GM23338 (cell line): Measurements from ENCODE around the gene CYSTM1. TPM values are rescaled to one million over a fixed set of nuclear protein-coding genes. Genes with fewer than 3 reads are reported as not detected.
A peak's percentile ranks its signal among the peaks of the same experiment; 100 is the strongest.

Experiments
- ATAC-seq: fragments of 200-7000 bp; cut with Tn5 transposase; 3 replicates; pipeline ENCODE4 v1.9.1; 2020
- DNase-seq: peaks from one replicate; pipeline ENCODE4 v3.0.0-alpha.2; 2015; ENCODE audit warnings: low spot score
- H2AFZ ChIP-seq: fragments of 200-600 bp; sonication (generic); 2 replicates; pipeline ENCODE4 v1.8.0; 2016; ENCODE audit warnings: antibody characterized with exemption, mild to moderate bottlenecking, moderate library complexity
- H3F3A ChIP-seq: fragments of 200-600 bp; sonication (generic); replicated peaks from 2 replicates; pipeline ENCODE4 v1.8.0; 2017; ENCODE audit warnings: antibody characterized with exemption, mixed run types, low read depth
- H3K27ac ChIP-seq: fragments of 200-600 bp; sonication (generic); 2 replicates; pipeline ENCODE4 v1.6.1; 2016; ENCODE audit warnings: low read depth
- H3K27me3 ChIP-seq: fragments of 200-600 bp; sonication (generic); 2 replicates; pipeline ENCODE4 v1.8.0; 2016; ENCODE audit warnings: mild to moderate bottlenecking, mixed run types, moderate library complexity; ENCODE audit not compliant: insufficient read depth
- H3K36me3 ChIP-seq: fragments of 200-600 bp; sonication (generic); 2 replicates; pipeline ENCODE4 v1.8.0; 2016; ENCODE audit warnings: mild to moderate bottlenecking; ENCODE audit not compliant: insufficient read depth
- H3K4me1 ChIP-seq: fragments of 200-600 bp; sonication (generic); 2 replicates; pipeline ENCODE4 v1.8.0; 2016; ENCODE audit warnings: mild to moderate bottlenecking, moderate library complexity; ENCODE audit not compliant: insufficient read depth
- H3K4me2 ChIP-seq: fragments of 200-600 bp; sonication (generic); 2 replicates; pipeline ENCODE4 v1.7.1; 2017; ENCODE audit warnings: mixed run types
- H3K4me3 ChIP-seq: fragments of 200-600 bp; sonication (generic); 2 replicates; pipeline ENCODE4 v1.6.1; 2016; ENCODE audit warnings: mixed run types
- H3K79me2 ChIP-seq: fragments of 200-600 bp; sonication (generic); replicated peaks from 2 replicates; pipeline ENCODE4 v1.8.0; 2017; ENCODE audit warnings: mild to moderate bottlenecking; ENCODE audit not compliant: insufficient read depth
- H3K9me2 ChIP-seq: fragments of 200-600 bp; sonication (generic); 2 replicates; pipeline ENCODE4 v1.8.0; 2017; ENCODE audit not compliant: insufficient read depth
- H4K20me1 ChIP-seq: fragments of 200-600 bp; sonication (generic); replicated peaks from 2 replicates; pipeline ENCODE4 v1.8.0; 2017; ENCODE audit warnings: mild to moderate bottlenecking; ENCODE audit not compliant: insufficient read depth
- H3K27ac Mint-ChIP-seq: 2 replicates; pipeline ENCODE4 v1.8.0; 2020; ENCODE audit warnings: inconsistent platforms, mild to moderate bottlenecking, moderate library complexity, mixed read lengths
- H3K27me3 Mint-ChIP-seq: 3 replicates; pipeline ENCODE4 v1.8.0; 2022; ENCODE audit warnings: low read depth, mild to moderate bottlenecking, moderate library complexity, mixed read lengths, inconsistent platforms; ENCODE audit not compliant: insufficient read depth, poor library complexity
- H3K36me3 Mint-ChIP-seq: 3 replicates; pipeline ENCODE4 v1.8.0; 2021; ENCODE audit warnings: low read depth, mild to moderate bottlenecking, inconsistent platforms, moderate library complexity, mixed read lengths
- H3K4me1 Mint-ChIP-seq: 3 replicates; pipeline ENCODE4 v1.8.0; 2020; ENCODE audit warnings: mild to moderate bottlenecking, inconsistent platforms, mixed read lengths
- H3K4me3 Mint-ChIP-seq: 3 replicates; pipeline ENCODE4 v1.8.0; 2021; ENCODE audit warnings: moderate library complexity, mild to moderate bottlenecking, inconsistent platforms, mixed read lengths
- H3K9me3 Mint-ChIP-seq: 3 replicates; pipeline ENCODE4 v1.8.0; 2020; ENCODE audit warnings: moderate library complexity, mild to moderate bottlenecking, inconsistent platforms, mixed read lengths
- EZH2 ChIP-seq: fragments of 200-600 bp; sonication (generic); IDR thresholded peaks from one replicate; pipeline ENCODE4 v1.8.0; 2017; ENCODE audit warnings: antibody characterized with exemption, mild to moderate bottlenecking, low read depth; ENCODE audit not compliant: unreplicated experiment
- EZH2phosphoT487 ChIP-seq: fragments of 200-600 bp; sonication (generic); IDR thresholded peaks from one replicate; pipeline ENCODE4 v1.8.1; 2018; ENCODE audit warnings: antibody characterized with exemption; ENCODE audit not compliant: unreplicated experiment
- JUNB ChIP-seq: IDR thresholded peaks from one replicate; pipeline ENCODE4 v1.6.1; 2016; ENCODE audit warnings: antibody characterized with exemption; ENCODE audit not compliant: unreplicated experiment
- NANOG ChIP-seq: IDR thresholded peaks from 2 replicates; pipeline ENCODE4 v1.6.1; 2016; ENCODE audit warnings: antibody characterized with exemption, borderline replicate concordance
- STAT1 ChIP-seq: IDR thresholded peaks from one replicate; pipeline ENCODE4 v1.6.1; 2016; ENCODE audit warnings: antibody characterized with exemption; ENCODE audit not compliant: unreplicated experiment
- ZNF331 ChIP-seq: fragments of 250-450 bp; sonication (Bioruptor Pico); IDR thresholded peaks from 2 replicates; pipeline ENCODE4 v1.5.0; 2020; ENCODE audit warnings: low read depth, mild to moderate bottlenecking, moderate library complexity
- polyA plus RNA-seq: library from polyadenylated mRNA; unstranded; fragments of >200 nt; fragmentation: Nextera tagmentation; extraction: Ambion mirVana; gene quantifications from 2 replicates; pipeline ENCODE4 v1.2.1, GENCODE V29; 2016
- total RNA-seq: library from RNA; depleted of rRNA; stranded (reverse); fragments of >200 nt; shearing (Covaris generic); gene quantifications from 2 replicates; pipeline ENCODE4 v1.2.3, GENCODE V29; 2014
- TF ChIP-seq, protein P1 (sequence below): fragments of 250-450 bp; sonication (Bioruptor Pico); IDR thresholded peaks from 2 replicates; pipeline ENCODE4 v1.5.0; 2020; ENCODE audit warnings: mild to moderate bottlenecking, moderate library complexity
- TF ChIP-seq, protein P2 (sequence below): IDR thresholded peaks from one replicate; pipeline ENCODE4 v1.6.1; 2018; ENCODE audit warnings: antibody characterized with exemption; ENCODE audit not compliant: unreplicated experiment

The CYSTM1 gene
- total and polyA plus RNA-seq, 2 experiments from 2014 or later = 14.4 to 46.0 TPM

DNA sequence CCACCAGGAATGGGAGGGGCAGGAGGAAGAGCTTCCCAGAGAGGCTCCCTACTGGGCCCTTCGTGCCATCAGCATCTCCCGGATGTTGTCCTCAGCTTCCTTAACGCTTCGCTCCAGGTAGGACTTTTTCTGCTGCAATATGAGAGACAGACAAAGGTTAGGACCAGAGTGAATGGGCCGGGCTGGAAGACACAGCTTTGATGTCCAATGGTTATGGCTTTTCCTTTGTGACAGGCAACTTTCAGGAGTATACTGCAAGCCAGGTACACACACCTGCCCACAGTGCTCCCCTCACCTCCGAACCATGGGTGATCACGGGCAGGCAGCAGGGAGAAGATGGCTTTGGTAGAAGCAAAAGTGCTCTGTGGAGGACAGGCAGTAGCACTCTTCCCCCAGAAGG lies 70.9 kb downstream of the CYSTM1 start (continued):
- TF ChIP-seq, protein P1, sequence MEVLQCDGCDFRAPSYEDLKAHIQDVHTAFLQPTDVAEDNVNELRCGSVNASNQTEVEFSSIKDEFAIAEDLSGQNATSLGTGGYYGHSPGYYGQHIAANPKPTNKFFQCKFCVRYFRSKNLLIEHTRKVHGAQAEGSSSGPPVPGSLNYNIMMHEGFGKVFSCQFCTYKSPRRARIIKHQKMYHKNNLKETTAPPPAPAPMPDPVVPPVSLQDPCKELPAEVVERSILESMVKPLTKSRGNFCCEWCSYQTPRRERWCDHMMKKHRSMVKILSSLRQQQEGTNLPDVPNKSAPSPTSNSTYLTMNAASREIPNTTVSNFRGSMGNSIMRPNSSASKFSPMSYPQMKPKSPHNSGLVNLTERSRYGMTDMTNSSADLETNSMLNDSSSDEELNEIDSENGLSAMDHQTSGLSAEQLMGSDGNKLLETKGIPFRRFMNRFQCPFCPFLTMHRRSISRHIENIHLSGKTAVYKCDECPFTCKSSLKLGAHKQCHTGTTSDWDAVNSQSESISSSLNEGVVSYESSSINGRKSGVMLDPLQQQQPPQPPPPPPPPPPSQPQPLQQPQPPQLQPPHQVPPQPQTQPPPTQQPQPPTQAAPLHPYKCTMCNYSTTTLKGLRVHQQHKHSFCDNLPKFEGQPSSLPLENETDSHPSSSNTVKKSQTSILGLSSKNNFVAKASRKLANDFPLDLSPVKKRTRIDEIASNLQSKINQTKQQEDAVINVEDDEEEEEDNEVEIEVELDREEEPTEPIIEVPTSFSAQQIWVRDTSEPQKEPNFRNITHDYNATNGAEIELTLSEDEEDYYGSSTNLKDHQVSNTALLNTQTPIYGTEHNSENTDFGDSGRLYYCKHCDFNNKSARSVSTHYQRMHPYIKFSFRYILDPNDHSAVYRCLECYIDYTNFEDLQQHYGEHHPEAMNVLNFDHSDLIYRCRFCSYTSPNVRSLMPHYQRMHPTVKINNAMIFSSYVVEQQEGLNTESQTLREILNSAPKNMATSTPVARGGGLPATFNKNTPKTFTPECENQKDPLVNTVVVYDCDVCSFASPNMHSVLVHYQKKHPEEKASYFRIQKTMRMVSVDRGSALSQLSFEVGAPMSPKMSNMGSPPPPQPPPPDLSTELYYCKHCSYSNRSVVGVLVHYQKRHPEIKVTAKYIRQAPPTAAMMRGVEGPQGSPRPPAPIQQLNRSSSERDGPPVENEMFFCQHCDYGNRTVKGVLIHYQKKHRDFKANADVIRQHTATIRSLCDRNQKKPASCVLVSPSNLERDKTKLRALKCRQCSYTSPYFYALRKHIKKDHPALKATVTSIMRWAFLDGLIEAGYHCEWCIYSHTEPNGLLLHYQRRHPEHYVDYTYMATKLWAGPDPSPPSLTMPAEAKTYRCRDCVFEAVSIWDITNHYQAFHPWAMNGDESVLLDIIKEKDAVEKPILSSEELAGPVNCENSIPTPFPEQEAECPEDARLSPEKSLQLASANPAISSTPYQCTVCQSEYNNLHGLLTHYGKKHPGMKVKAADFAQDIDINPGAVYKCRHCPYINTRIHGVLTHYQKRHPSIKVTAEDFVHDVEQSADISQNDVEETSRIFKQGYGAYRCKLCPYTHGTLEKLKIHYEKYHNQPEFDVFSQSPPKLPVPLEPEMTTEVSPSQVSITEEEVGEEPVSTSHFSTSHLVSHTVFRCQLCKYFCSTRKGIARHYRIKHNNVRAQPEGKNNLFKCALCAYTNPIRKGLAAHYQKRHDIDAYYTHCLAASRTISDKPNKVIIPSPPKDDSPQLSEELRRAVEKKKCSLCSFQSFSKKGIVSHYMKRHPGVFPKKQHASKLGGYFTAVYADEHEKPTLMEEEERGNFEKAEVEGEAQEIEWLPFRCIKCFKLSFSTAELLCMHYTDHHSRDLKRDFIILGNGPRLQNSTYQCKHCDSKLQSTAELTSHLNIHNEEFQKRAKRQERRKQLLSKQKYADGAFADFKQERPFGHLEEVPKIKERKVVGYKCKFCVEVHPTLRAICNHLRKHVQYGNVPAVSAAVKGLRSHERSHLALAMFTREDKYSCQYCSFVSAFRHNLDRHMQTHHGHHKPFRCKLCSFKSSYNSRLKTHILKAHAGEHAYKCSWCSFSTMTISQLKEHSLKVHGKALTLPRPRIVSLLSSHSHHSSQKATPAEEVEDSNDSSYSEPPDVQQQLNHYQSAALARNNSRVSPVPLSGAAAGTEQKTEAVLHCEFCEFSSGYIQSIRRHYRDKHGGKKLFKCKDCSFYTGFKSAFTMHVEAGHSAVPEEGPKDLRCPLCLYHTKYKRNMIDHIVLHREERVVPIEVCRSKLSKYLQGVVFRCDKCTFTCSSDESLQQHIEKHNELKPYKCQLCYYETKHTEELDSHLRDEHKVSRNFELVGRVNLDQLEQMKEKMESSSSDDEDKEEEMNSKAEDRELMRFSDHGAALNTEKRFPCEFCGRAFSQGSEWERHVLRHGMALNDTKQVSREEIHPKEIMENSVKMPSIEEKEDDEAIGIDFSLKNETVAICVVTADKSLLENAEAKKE (CRISPR knock-in tag) = no peak

DNA sequence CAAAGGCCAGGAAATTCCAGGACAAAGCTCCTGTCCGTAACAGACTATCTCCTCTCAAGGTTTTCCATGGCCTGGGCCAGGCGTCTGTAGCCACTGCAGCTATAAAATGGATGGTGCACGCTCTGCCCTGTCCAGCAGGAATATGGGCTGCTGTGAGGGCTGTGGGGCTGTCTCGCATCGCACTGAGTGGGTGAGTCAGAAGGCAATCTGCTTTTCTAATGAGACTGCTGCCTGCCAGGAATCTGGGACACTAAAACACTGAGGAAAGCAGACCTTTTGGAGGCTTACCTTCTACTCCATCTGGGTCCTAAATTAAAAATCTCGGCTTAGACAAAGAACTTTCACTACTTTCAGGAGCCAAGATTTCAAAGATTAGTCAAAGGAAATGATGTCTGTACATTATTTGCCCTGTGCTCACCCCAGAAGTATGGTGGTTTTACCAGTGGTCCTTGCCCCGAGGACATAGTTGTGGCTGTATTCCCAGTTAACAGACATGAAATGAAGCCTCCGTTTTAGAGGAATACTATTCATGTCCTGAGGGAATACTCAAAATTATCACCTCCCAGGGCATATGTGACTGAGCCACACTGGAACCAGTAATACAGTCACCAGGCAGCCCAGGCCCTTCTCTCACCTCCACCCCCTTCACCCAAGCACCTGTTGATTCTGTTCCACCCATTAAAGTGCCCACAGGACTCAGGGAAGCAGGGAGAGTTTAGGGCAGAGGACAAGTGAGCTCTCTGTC lies 71.6 kb downstream of the CYSTM1 start:
- H2AFZ ChIP-seq = no peak overlapping the region
- H3K4me1 Mint-ChIP-seq = peaks cover 37% of the 10 kb centered on the region
- H3K27ac Mint-ChIP-seq = 0 out of 2 replicates have a peak overlapping the region, but pooled peaks have one; percentile 34
- H3F3A ChIP-seq = peaks cover 12% of the 10 kb centered on the region; the same call in 1 of the 2 replicates
- H3K79me2 ChIP-seq = peaks cover 30% of the 10 kb centered on the region; the same call in 1 of the 2 replicates
- H3K4me1 ChIP-seq = peaks cover 20% of the 10 kb centered on the region
- H3K27me3 ChIP-seq = no peaks in the 10 kb centered on the region
- peak overlapping the region; percentile 76; the same call in 1 of the 2 replicates for H3K27ac ChIP-seq
- no peak for TF ChIP-seq STAT1
- H3K27me3 Mint-ChIP-seq = peaks cover 25% of the 10 kb centered on the region
- no peak overlapping the region for H3K4me3 Mint-ChIP-seq
- no peaks in the 10 kb centered on the region for H3K9me2 ChIP-seq
- peaks cover 20% of the 10 kb centered on the region for H3K36me3 Mint-ChIP-seq
- ATAC-seq (no peak), DNase-seq (no peak)
- no peaks in the 10 kb centered on the region for H3K9me3 Mint-ChIP-seq
- H3K4me3 ChIP-seq = no peak overlapping the region
- no peak overlapping the region for H3K4me2 ChIP-seq
- no peaks in the 10 kb centered on the region for H3K36me3 ChIP-seq
- peaks cover 7% of the 10 kb centered on the region for H4K20me1 ChIP-seq

DNA sequence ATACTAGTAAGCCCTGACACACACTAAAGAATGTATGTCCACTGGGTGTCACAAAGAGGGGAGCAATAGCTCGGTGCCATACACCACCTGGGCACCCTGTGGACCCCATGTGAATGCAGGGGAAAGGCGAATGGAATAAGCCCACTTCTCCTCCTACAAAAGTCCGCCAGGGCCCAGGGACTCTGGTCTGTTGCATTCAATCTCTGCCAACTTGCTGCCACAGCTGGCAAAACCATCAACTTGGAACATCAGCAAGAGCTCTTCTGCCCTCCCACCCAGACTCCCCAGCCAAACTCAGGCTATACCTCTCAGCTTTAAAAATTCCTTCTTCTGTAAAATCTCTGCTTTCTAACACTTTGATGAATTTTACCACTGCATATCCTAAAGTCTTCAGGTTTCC lies 73.4 kb downstream of the CYSTM1 start:
- Mint-ChIP-seq H3K36me3 (peaks cover 20% of the 10 kb centered on the region), H3K4me3 (no peak overlapping the region), H3K4me1 (peaks cover 38% of the 10 kb centered on the region), H3K27me3 (peaks cover 17% of the 10 kb centered on the region), H3K9me3 (no peaks in the 10 kb centered on the region), H3K27ac (no peak overlapping the region)
- H3K27me3 ChIP-seq = no peaks in the 10 kb centered on the region
- peaks cover 13% of the 10 kb centered on the region for H4K20me1 ChIP-seq
- DNase-seq = no peak
- peaks cover 12% of the 10 kb centered on the region; the same call in 1 of the 2 replicates for H3F3A ChIP-seq
- H3K79me2 ChIP-seq = peaks cover 35% of the 10 kb centered on the region; the same call in 1 of the 2 replicates
- peaks cover 27% of the 10 kb centered on the region for H3K4me1 ChIP-seq
- no peak overlapping the region for H3K27ac ChIP-seq
- ATAC-seq = no peak
- H3K36me3 ChIP-seq = no peaks in the 10 kb centered on the region
- no peak overlapping the region for H2AFZ ChIP-seq
- H3K9me2 ChIP-seq = no peaks in the 10 kb centered on the region
- H3K4me2 ChIP-seq = no peak overlapping the region
- H3K4me3 ChIP-seq = no peak overlapping the region
- no peak for TF ChIP-seq JUNB
- TF ChIP-seq EZH2 = no peak
- no peak for TF ChIP-seq STAT1
- no peak for TF ChIP-seq ZNF331 (CRISPR knock-in tag)
- TF ChIP-seq, protein P2, sequence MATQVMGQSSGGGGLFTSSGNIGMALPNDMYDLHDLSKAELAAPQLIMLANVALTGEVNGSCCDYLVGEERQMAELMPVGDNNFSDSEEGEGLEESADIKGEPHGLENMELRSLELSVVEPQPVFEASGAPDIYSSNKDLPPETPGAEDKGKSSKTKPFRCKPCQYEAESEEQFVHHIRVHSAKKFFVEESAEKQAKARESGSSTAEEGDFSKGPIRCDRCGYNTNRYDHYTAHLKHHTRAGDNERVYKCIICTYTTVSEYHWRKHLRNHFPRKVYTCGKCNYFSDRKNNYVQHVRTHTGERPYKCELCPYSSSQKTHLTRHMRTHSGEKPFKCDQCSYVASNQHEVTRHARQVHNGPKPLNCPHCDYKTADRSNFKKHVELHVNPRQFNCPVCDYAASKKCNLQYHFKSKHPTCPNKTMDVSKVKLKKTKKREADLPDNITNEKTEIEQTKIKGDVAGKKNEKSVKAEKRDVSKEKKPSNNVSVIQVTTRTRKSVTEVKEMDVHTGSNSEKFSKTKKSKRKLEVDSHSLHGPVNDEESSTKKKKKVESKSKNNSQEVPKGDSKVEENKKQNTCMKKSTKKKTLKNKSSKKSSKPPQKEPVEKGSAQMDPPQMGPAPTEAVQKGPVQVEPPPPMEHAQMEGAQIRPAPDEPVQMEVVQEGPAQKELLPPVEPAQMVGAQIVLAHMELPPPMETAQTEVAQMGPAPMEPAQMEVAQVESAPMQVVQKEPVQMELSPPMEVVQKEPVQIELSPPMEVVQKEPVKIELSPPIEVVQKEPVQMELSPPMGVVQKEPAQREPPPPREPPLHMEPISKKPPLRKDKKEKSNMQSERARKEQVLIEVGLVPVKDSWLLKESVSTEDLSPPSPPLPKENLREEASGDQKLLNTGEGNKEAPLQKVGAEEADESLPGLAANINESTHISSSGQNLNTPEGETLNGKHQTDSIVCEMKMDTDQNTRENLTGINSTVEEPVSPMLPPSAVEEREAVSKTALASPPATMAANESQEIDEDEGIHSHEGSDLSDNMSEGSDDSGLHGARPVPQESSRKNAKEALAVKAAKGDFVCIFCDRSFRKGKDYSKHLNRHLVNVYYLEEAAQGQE = no peak
- no peak for TF ChIP-seq EZH2phosphoT487
- TF ChIP-seq NANOG = no peak
